ENCODE data around the gene DCN.

- TF ChIP-seq EZH2 (IDR thresholded peaks at IDR 0.05; ENCODE audit: insufficient read depth, poor library complexity, severe bottlenecking) (no peak), EZH2phosphoT487 (IDR thresholded peaks at IDR 0.05; ENCODE audit: insufficient read depth, low read depth) (no peak)
These were observed 79.5 kb downstream of the DCN start for GRCh38 chr12:91103101-91103500.
